DND-41 (cell line): Measurements from ENCODE around the gene DTX1.

Experiments used
- ATAC-seq: fragments of 200-7000 bp; cut with Tn5 transposase; 3 replicates; pipeline ENCODE4 v1.9.1; 2021; ENCODE audit warnings: low read depth; ENCODE audit not compliant: insufficient read depth
- DNase-seq: peaks from one replicate; pipeline ENCODE4 v3.0.0-alpha.2; 2020
- H2AFZ ChIP-seq: 2 replicates; pipeline ENCODE4 v1.6.0; 2012; ENCODE audit warnings: low read depth, low read length
- H3K27ac ChIP-seq: 2 replicates; pipeline ENCODE4 v1.5.1; 2012; ENCODE audit warnings: low read length, inconsistent platforms
- H3K27me3 ChIP-seq: fragments of 200-600 bp; sonication (generic); 2 replicates; pipeline ENCODE4 v1.6.0; 2012; ENCODE audit warnings: low read length, mild to moderate bottlenecking, inconsistent platforms; ENCODE audit not compliant: insufficient read depth, poor library complexity
- H3K36me3 ChIP-seq: 2 replicates; pipeline ENCODE4 v1.5.1; 2012; ENCODE audit warnings: low read length, inconsistent platforms; ENCODE audit not compliant: insufficient read depth
- H3K4me1 ChIP-seq: 2 replicates; pipeline ENCODE4 v1.5.1; 2012; ENCODE audit warnings: mild to moderate bottlenecking, low read length; ENCODE audit not compliant: insufficient read depth
- H3K4me2 ChIP-seq: 2 replicates; pipeline ENCODE4 v1.6.0; 2012; ENCODE audit warnings: mild to moderate bottlenecking, moderate library complexity, low read length, inconsistent platforms; ENCODE audit not compliant: insufficient read depth
- H3K4me3 ChIP-seq, 2 experiments: fragments of 200-600 bp in 1 of 2; shearing (Covaris generic) in 1 of 2; 2 replicates each; pipeline ENCODE4 v1.5.1; 2012 to 2016; ENCODE audit warnings: inconsistent platforms in 2 of 2, low read length in 2 of 2, mild to moderate bottlenecking in 2 of 2, low read depth in 1 of 2, moderate library complexity in 1 of 2
- H3K79me2 ChIP-seq: 2 replicates; pipeline ENCODE4 v1.6.0; 2012; ENCODE audit warnings: low read length, inconsistent platforms; ENCODE audit not compliant: insufficient read depth
- H3K9ac ChIP-seq: 2 replicates; pipeline ENCODE4 v1.6.0; 2012; ENCODE audit warnings: low read depth, mild to moderate bottlenecking, inconsistent platforms, low read length, moderate library complexity
- H3K9me3 ChIP-seq: 2 replicates; pipeline ENCODE4 v1.5.1; 2012; ENCODE audit warnings: low read length, moderate library complexity, mild to moderate bottlenecking, inconsistent platforms; ENCODE audit not compliant: insufficient read depth, severe bottlenecking
- H4K20me1 ChIP-seq: 2 replicates; pipeline ENCODE4 v1.6.0; 2012; ENCODE audit warnings: low read length; ENCODE audit not compliant: insufficient read depth
- EZH2 ChIP-seq: IDR thresholded peaks from 3 replicates; pipeline ENCODE4 v1.6.1; 2012; ENCODE audit warnings: borderline replicate concordance, low read depth, mild to moderate bottlenecking, moderate library complexity, low read length, inconsistent platforms; ENCODE audit not compliant: severe bottlenecking
- TF ChIP-seq, protein P1 (sequence below): IDR thresholded peaks from 2 replicates; pipeline ENCODE4 v1.5.1; 2012; ENCODE audit warnings: borderline replicate concordance, low read length, moderate library complexity, mild to moderate bottlenecking; ENCODE audit not compliant: poor library complexity, severe bottlenecking; ENCODE audit errors: extremely low read depth

Gene DTX1

DNA sequence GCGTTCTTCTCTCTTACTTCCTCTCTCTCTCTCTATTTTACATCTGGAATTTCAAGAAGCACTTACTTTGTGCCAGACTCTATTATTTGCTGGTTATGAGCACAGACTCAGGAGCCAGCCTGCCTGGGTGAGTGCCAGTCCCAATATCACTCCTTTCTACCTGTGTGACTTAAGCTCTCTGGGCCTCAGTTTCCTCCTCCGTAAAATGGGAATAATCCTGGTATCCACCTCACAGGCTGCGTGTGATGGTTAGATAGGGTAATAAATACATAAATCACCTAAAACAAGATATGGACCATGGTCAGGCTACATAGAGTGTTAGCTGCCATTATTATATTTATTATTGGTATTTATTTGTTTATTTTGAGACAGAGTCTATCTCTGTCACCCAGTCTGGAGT is 54.7 kb downstream of the DTX1 start:
- DNase-seq: no peak
- H3K79me2 ChIP-seq: no peaks in the 10 kb centered on the region
- H4K20me1 ChIP-seq: no peaks in the 10 kb centered on the region
- H3K9ac ChIP-seq: no peak overlapping the region
- no peak overlapping the region for H3K4me3 ChIP-seq
- TF ChIP-seq, protein P1, sequence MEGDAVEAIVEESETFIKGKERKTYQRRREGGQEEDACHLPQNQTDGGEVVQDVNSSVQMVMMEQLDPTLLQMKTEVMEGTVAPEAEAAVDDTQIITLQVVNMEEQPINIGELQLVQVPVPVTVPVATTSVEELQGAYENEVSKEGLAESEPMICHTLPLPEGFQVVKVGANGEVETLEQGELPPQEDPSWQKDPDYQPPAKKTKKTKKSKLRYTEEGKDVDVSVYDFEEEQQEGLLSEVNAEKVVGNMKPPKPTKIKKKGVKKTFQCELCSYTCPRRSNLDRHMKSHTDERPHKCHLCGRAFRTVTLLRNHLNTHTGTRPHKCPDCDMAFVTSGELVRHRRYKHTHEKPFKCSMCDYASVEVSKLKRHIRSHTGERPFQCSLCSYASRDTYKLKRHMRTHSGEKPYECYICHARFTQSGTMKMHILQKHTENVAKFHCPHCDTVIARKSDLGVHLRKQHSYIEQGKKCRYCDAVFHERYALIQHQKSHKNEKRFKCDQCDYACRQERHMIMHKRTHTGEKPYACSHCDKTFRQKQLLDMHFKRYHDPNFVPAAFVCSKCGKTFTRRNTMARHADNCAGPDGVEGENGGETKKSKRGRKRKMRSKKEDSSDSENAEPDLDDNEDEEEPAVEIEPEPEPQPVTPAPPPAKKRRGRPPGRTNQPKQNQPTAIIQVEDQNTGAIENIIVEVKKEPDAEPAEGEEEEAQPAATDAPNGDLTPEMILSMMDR: no peak
- no peak for TF ChIP-seq EZH2
- no peak overlapping the region for H2AFZ ChIP-seq
- H3K27ac ChIP-seq: no peak overlapping the region
- no peak for ATAC-seq
- no peaks in the 10 kb centered on the region for H3K36me3 ChIP-seq
- H3K4me1 ChIP-seq: no peaks in the 10 kb centered on the region; the same call in 1 of the 2 replicates
- H3K27me3 ChIP-seq: no peaks in the 10 kb centered on the region
- no peak overlapping the region for H3K4me2 ChIP-seq
- no peaks in the 10 kb centered on the region for H3K9me3 ChIP-seq

DNA sequence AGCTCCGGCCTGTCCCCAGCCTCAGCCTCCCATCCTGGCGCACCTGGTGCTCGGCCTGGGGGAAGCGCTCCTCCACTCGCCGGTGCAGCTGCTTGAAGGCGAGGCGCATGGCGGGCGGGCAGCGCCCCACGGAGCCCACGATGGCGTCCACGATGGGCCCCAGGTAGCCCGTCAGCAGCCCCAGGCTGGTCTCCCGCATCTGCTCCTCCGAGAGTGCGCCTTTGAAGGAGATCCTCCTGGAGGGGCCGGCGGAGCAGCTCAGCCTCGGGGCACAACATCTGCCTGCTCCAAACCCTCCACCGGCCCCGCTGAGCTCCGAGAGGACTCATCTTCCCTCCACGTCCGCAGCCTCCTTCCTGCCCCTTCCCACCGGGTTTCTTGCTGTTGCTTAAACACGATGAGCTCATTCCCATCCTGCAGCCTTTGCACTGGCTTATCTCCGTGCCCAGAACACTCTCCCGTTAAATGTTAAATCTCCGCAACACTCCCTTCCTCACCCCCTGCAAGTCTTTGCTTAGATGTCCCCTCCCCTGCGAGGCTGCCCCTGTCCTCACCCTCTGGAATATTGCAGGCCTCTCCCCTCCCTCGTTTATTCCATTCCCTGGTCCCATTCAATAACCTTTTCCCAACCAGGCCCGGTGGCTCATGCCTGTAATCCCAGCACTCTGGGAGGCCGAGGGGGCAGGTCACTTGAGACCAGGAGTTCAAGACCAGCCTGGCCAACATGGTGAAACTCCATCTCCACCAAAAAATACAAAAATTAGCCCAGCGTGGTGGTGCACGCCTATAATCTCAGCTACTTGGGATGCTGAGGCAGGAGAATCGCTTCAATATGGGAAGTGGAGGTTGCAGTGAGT is 55.7 kb downstream of the DTX1 start:
- no peaks in the 10 kb centered on the region for H3K4me1 ChIP-seq
- no peaks in the 10 kb centered on the region for H4K20me1 ChIP-seq
- TF ChIP-seq, protein P1: no peak
- no peak for TF ChIP-seq EZH2
- H3K4me2 ChIP-seq: no peak overlapping the region
- no peak overlapping the region for H2AFZ ChIP-seq
- H3K36me3 ChIP-seq: no peaks in the 10 kb centered on the region
- no peaks in the 10 kb centered on the region for H3K79me2 ChIP-seq
- no peaks in the 10 kb centered on the region for H3K9me3 ChIP-seq
- no peak overlapping the region for H3K27ac ChIP-seq
- DNase-seq: no peak
- no peak overlapping the region for H3K4me3 ChIP-seq
- no peaks in the 10 kb centered on the region for H3K27me3 ChIP-seq
- no peak overlapping the region for H3K9ac ChIP-seq
- ATAC-seq: no peak

DNA sequence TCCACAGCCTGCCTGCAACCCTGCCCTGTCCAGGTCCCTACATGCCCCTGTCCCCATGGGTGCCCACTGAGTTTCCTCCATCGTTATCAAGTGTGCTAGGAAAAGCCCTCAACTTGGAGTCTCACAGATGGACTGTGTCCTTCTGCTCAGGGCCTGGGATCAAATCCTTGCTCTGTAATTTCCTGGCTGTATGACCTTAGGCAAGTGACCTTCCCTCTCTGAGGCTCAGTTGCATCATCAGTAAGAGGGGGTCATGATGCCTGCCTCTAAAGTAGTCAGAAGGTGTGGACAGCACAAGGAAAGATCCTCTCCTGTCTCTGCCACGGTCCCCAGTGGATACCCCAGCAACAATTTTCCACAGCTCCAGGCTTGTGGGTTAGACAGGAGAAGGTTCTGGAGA is 56.9 kb downstream of the DTX1 start:
- Histone ChIP-seq H3K36me3 (no peaks in the 10 kb centered on the region), H2AFZ (no peak overlapping the region)
- ATAC-seq: no peak

DNA sequence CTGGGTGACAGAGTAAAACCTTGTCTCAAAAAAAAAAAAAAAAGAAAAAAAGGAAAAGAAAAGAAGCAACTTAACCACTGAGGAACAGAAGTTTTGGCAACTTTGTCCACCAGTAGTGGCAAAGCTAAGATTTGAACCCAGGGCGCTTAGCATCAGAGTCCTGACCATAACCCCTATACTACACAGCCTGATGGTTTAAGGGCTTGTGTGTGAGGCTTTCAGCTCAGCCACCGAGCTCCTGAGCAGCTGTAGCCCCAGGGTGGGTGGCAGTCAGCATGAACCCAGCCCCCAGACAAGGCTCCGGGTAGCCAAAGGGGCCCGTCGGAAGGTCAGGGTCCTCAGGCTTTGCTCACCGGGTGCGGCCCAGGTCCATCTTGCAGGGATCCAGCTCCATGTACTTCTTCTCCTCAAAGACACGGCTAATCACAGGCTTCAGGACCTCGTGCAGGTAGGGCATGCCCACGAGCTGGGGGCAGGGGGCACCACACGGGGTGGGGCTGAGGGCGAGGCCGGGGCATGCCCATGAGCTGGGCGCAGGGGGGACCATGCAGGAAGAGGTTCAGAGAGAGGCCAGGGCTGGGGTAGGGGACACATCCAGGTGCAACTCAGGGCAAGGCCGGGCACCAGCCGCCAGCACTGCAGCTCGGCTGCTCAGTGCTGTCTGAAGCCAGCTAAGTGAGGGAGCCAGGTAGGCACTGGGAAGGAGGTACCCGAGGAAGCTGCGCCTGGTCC is 58.1 kb downstream of the DTX1 start:
- H3K9ac ChIP-seq: no peak overlapping the region
- no peaks in the 10 kb centered on the region for H3K27me3 ChIP-seq
- H3K79me2 ChIP-seq: no peaks in the 10 kb centered on the region
- no peak overlapping the region for H2AFZ ChIP-seq
- ATAC-seq (no peak), DNase-seq (no peak)
- H3K27ac ChIP-seq: no peak overlapping the region
- H3K9me3 ChIP-seq: no peaks in the 10 kb centered on the region
- TF ChIP-seq EZH2: no peak
- TF ChIP-seq, protein P1: no peak
- no peaks in the 10 kb centered on the region for H3K4me1 ChIP-seq
- no peaks in the 10 kb centered on the region for H3K36me3 ChIP-seq
- no peak overlapping the region for H3K4me2 ChIP-seq
- H3K4me3 ChIP-seq: no peak overlapping the region
- no peaks in the 10 kb centered on the region for H4K20me1 ChIP-seq

More for the DNA sequence above, 56.9 kb downstream of the DTX1 start:
- no peak for TF ChIP-seq EZH2
- Histone ChIP-seq H3K4me2 (no peak overlapping the region), H3K9me3 (no peaks in the 10 kb centered on the region), H3K9ac (no peak overlapping the region), H3K27me3 (no peaks in the 10 kb centered on the region), H4K20me1 (no peaks in the 10 kb centered on the region), H3K4me1 (no peaks in the 10 kb centered on the region), H3K4me3 (no peak overlapping the region), H3K27ac (no peak overlapping the region), H3K79me2 (no peaks in the 10 kb centered on the region)
- no peak for DNase-seq
